ENCODE results near the gene JAZF1. TPM values are rescaled to one million over a fixed set of nuclear protein-coding genes. Genes with fewer than 3 reads are reported as not detected.

Gene JAZF1
- total RNA-seq, 1 experiment from 2014 or later, result 14.2 TPM

- Mint-ChIP-seq H3K4me3 (ENCODE audit: unreplicated experiment) (no peak overlapping the region), H3K27me3 (ENCODE audit: insufficient read depth, unreplicated experiment) (no peaks in the 10 kb centered on the region), H3K36me3 (ENCODE audit: insufficient read depth, unreplicated experiment) (peaks cover 6% of the 10 kb centered on the region), H3K9me3 (ENCODE audit: unreplicated experiment) (no peaks in the 10 kb centered on the region), H3K4me1 (ENCODE audit: insufficient read depth, unreplicated experiment) (no peaks in the 10 kb centered on the region), H3K27ac (ENCODE audit: low read depth, unreplicated experiment) (no peak overlapping the region)
- ChIA-PET POLR2A (no interaction called here), CTCF (interaction anchor here (4.0 kb wide), 1 partner anchor 14 kb away, joined by 18 read pairs; no protein-coding TSS in a partner anchor)
- TF ChIP-seq CTCF (IDR thresholded peaks at IDR 0.05; ENCODE audit: unreplicated experiment), result no peak
- no peak for DNase-seq (ENCODE audit: unreplicated experiment)
- intact Hi-C loops (cut with micrococcal nuclease), result no loop called here
- no TSS peak for BruUV-seq (replicated peaks)
Measured at GRCh38 chr7:28005847-28006231, 174.8 kb downstream of the JAZF1 start.

- Mint-ChIP-seq H3K27me3 (ENCODE audit: insufficient read depth, unreplicated experiment) (no peaks in the 10 kb centered on the region), H3K27ac (ENCODE audit: low read depth, unreplicated experiment) (no peak overlapping the region), H3K4me1 (ENCODE audit: insufficient read depth, unreplicated experiment) (no peaks in the 10 kb centered on the region), H3K4me3 (ENCODE audit: unreplicated experiment) (no peak overlapping the region), H3K9me3 (ENCODE audit: unreplicated experiment) (no peaks in the 10 kb centered on the region), H3K36me3 (ENCODE audit: insufficient read depth, unreplicated experiment) (peaks cover 6% of the 10 kb centered on the region)
- BruUV-seq (replicated peaks), result no TSS peak
- ChIA-PET POLR2A (interaction anchor here (0.7 kb wide), 1 partner anchor 76 kb away, joined by 6 read pairs; no protein-coding TSS in a partner anchor), CTCF (interaction anchor here (0.6 to 4.0 kb wide), 2 partner anchors 15 to 89 kb away, joined by 3 to 18 read pairs; no protein-coding TSS in a partner anchor)
- TF ChIP-seq CTCF (IDR thresholded peaks at IDR 0.05; ENCODE audit: unreplicated experiment), result no peak
- DNase-seq (ENCODE audit: unreplicated experiment), result no peak
- intact Hi-C loops (cut with micrococcal nuclease), result no loop called here
Measured at GRCh38 chr7:28005075-28005846, 175.3 kb downstream of the JAZF1 start.

- no peak overlapping the region for H3K4me3 Mint-ChIP-seq (ENCODE audit: unreplicated experiment)
- peaks cover 5% of the 10 kb centered on the region for H3K4me1 Mint-ChIP-seq (ENCODE audit: insufficient read depth, unreplicated experiment)
- no peak for DNase-seq (ENCODE audit: unreplicated experiment)
- ChIA-PET POLR2A (interaction anchor here (1.5 kb wide), 1 partner anchor 12 kb away, joined by 3 read pairs; no protein-coding TSS in a partner anchor), CTCF (interaction anchor here (4.0 kb wide), 1 partner anchor 17 kb away, joined by 18 read pairs; no protein-coding TSS in a partner anchor)
- H3K36me3 Mint-ChIP-seq (ENCODE audit: insufficient read depth, unreplicated experiment), result peaks cover 6% of the 10 kb centered on the region
- H3K27me3 Mint-ChIP-seq (ENCODE audit: insufficient read depth, unreplicated experiment), result no peaks in the 10 kb centered on the region
- TF ChIP-seq CTCF (IDR thresholded peaks at IDR 0.05; ENCODE audit: unreplicated experiment), result no peak
- H3K27ac Mint-ChIP-seq (ENCODE audit: low read depth, unreplicated experiment), result no peak overlapping the region
- H3K9me3 Mint-ChIP-seq (ENCODE audit: unreplicated experiment), result no peaks in the 10 kb centered on the region
- no TSS peak for BruUV-seq (replicated peaks)
- intact Hi-C loops (cut with micrococcal nuclease), result no loop called here
Measured at GRCh38 chr7:28003408-28003807, 177.2 kb downstream of the JAZF1 start.

GRCh38 chr7:28002638-28003037 lies 178.0 kb downstream of the JAZF1 start:
- BruUV-seq (replicated peaks), result no TSS peak
- intact Hi-C loops (cut with micrococcal nuclease), result no loop called here
- Mint-ChIP-seq H3K27me3 (ENCODE audit: insufficient read depth, unreplicated experiment) (no peaks in the 10 kb centered on the region), H3K36me3 (ENCODE audit: insufficient read depth, unreplicated experiment) (peaks cover 6% of the 10 kb centered on the region), H3K4me3 (ENCODE audit: unreplicated experiment) (no peak overlapping the region), H3K4me1 (ENCODE audit: insufficient read depth, unreplicated experiment) (peaks cover 5% of the 10 kb centered on the region), H3K9me3 (ENCODE audit: unreplicated experiment) (no peaks in the 10 kb centered on the region), H3K27ac (ENCODE audit: low read depth, unreplicated experiment) (no peak overlapping the region)
- no peak for DNase-seq (ENCODE audit: unreplicated experiment)
- ChIA-PET CTCF (interaction anchor here (4.0 kb wide), 1 partner anchor 18 kb away, joined by 18 read pairs; no protein-coding TSS in a partner anchor), POLR2A (interaction anchor here (1.5 kb wide), 1 partner anchor 12 kb away, joined by 3 read pairs; no protein-coding TSS in a partner anchor)
- TF ChIP-seq CTCF (IDR thresholded peaks at IDR 0.05; ENCODE audit: unreplicated experiment), result no peak

All from MCF 10A (cell line).